Measurements from ENCODE around the gene CCDC157.
"Not testable (repeated sequence)": the region's sequence is repeated elsewhere in the genome, so short reads cannot be mapped to it uniquely, and the experiment has no call there.

- TF ChIP-seq CTCF (IDR thresholded peaks at IDR 0.05); EP300 (IDR thresholded peaks at IDR 0.05); POLR2AphosphoS5 (IDR thresholded peaks at IDR 0.05); POLR2A (IDR thresholded peaks at IDR 0.05; ENCODE audit: low read depth): not testable (repeated sequence)
Observed at GRCh38 chr22:30401024-30401423, 44.2 kb downstream of the CCDC157 start.
